Measurements from ENCODE around the gene F9.

DNA sequence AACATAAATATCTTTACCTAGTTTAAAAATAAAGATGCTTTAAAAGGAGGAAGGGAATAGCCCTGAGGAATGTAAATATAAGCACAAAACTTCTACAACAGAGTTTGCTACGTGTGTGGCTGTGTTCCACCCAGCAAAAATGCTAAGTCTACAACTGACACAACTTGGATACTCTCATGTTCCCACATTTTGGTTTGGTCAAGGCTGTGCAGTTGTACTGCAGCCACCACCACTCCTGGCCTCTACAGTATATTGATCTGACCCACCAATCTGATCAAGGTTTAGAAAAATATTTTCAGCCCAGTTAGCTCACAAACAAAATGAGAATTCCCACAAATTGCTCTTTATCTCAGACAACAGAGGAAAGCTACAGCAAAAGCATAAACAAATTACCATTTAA lies 12.1 kb downstream of the F9 start:
- TF ChIP-seq CTCF (IDR thresholded peaks at IDR 0.05) (no peak), POLR2AphosphoS5 (IDR thresholded peaks at IDR 0.05; ENCODE audit: low read depth, low read length) (no peak), SIN3A (IDR thresholded peaks at IDR 0.05; ENCODE audit: borderline replicate concordance, insufficient read depth, low read depth, low read length) (no peak), REST (IDR thresholded peaks at IDR 0.05; ENCODE audit: insufficient read depth in 1 of 2, low read depth in 2 of 2, low read length in 1 of 2) (no peak)
